HUES48 (cell line): ENCODE measurements around the gene CEACAM19.
"Not testable (repeated sequence)": the region's sequence is repeated elsewhere in the genome, so short reads cannot be mapped to it uniquely, and the experiment has no call there.

Experiments used
- H3K27ac ChIP-seq: one replicate; pipeline ENCODE4 v1.7.0; 2013; ENCODE audit warnings: low read depth, low read length, inconsistent platforms
- H3K27me3 ChIP-seq: 2 replicates; pipeline ENCODE4 v1.6.1; 2013; ENCODE audit warnings: mild to moderate bottlenecking, low read length; ENCODE audit not compliant: control insufficient read depth, insufficient read depth
- H3K36me3 ChIP-seq: 2 replicates; pipeline ENCODE4 v1.6.1; 2013; ENCODE audit warnings: low read length; ENCODE audit not compliant: control insufficient read depth, insufficient read depth
- H3K4me1 ChIP-seq: 2 replicates; pipeline ENCODE4 v1.6.1; 2013; ENCODE audit warnings: mild to moderate bottlenecking, low read length; ENCODE audit not compliant: control insufficient read depth, insufficient read depth
- H3K4me3 ChIP-seq: 2 replicates; pipeline ENCODE4 v1.5.1; 2013; ENCODE audit warnings: mild to moderate bottlenecking, low read depth, low read length
- H3K9ac ChIP-seq: 2 replicates; pipeline ENCODE4 v1.6.1; 2013; ENCODE audit warnings: mild to moderate bottlenecking, low read depth, low read length, moderate library complexity
- H3K9me3 ChIP-seq: 2 replicates; pipeline ENCODE4 v1.6.1; 2013; ENCODE audit warnings: low read length; ENCODE audit not compliant: control insufficient read depth, insufficient read depth

The CEACAM19 gene

GRCh38 chr19:44661904-44662303 is 9.4 kb upstream of the CEACAM19 start:
- H3K27ac ChIP-seq, result no peak overlapping the region
- peaks cover 60% of the 10 kb centered on the region for H3K36me3 ChIP-seq

GRCh38 chr19:44662691-44663385 is 8.4 kb upstream of the CEACAM19 start:
- Histone ChIP-seq H3K4me3 (no peak overlapping the region), H3K9me3 (no peaks in the 10 kb centered on the region), H3K27ac (no peak overlapping the region), H3K4me1 (0 out of 2 replicates have a peak, but pooled peaks cover 3% of the 10 kb centered on the region), H3K9ac (no peak overlapping the region), H3K36me3 (peaks cover 56% of the 10 kb centered on the region), H3K27me3 (no peaks in the 10 kb centered on the region)

More at GRCh38 chr19:44661904-44662303, 9.4 kb upstream of the CEACAM19 start:
- Histone ChIP-seq H3K9ac (no peak overlapping the region), H3K4me3 (no peak overlapping the region), H3K9me3 (no peaks in the 10 kb centered on the region), H3K27me3 (no peaks in the 10 kb centered on the region), H3K4me1 (0 out of 2 replicates have a peak, but pooled peaks cover 3% of the 10 kb centered on the region)

GRCh38 chr19:44663996-44664395 is 7.3 kb upstream of the CEACAM19 start:
- Histone ChIP-seq H3K27ac (no peak overlapping the region), H3K4me3 (no peak overlapping the region), H3K27me3 (no peaks in the 10 kb centered on the region), H3K9ac (no peak overlapping the region), H3K9me3 (no peaks in the 10 kb centered on the region), H3K4me1 (0 out of 2 replicates have a peak, but pooled peaks cover 3% of the 10 kb centered on the region), H3K36me3 (peaks cover 45% of the 10 kb centered on the region)

- Histone ChIP-seq H3K4me1 (0 out of 2 replicates have a peak, but pooled peaks cover 3% of the 10 kb centered on the region), H3K9me3 (no peaks in the 10 kb centered on the region), H3K27me3 (no peaks in the 10 kb centered on the region), H3K9ac (no peak overlapping the region), H3K27ac (no peak overlapping the region), H3K4me3 (no peak overlapping the region), H3K36me3 (peaks cover 35% of the 10 kb centered on the region)
These were observed 6.3 kb upstream of the CEACAM19 start for GRCh38 chr19:44664976-44665375.

- 0 out of 2 replicates have a peak, but pooled peaks cover 3% of the 10 kb centered on the region for H3K4me1 ChIP-seq
- H3K4me3 ChIP-seq, result no peak overlapping the region
- no peaks in the 10 kb centered on the region for H3K9me3 ChIP-seq
- H3K27me3 ChIP-seq, result no peaks in the 10 kb centered on the region
- no peak overlapping the region for H3K9ac ChIP-seq
- peaks cover 15% of the 10 kb centered on the region for H3K36me3 ChIP-seq
- no peak overlapping the region for H3K27ac ChIP-seq
These were observed 4.3 kb upstream of the CEACAM19 start for GRCh38 chr19:44666852-44667556.

- H3K9ac ChIP-seq, result no peak overlapping the region
- no peaks in the 10 kb centered on the region for H3K36me3 ChIP-seq
- no peaks in the 10 kb centered on the region for H3K9me3 ChIP-seq
- 0 out of 2 replicates have a peak, but pooled peaks cover 3% of the 10 kb centered on the region for H3K4me1 ChIP-seq
- no peak overlapping the region for H3K27ac ChIP-seq
- H3K4me3 ChIP-seq, result no peak overlapping the region
- H3K27me3 ChIP-seq, result no peaks in the 10 kb centered on the region
These were observed 2.1 kb upstream of the CEACAM19 start for GRCh38 chr19:44668985-44669764.

GRCh38 chr19:44670027-44670426 is 1.3 kb upstream of the CEACAM19 start:
- H3K9me3 ChIP-seq, H3K9ac ChIP-seq, H3K4me3 ChIP-seq, H3K4me1 ChIP-seq, H3K36me3 ChIP-seq, H3K27ac ChIP-seq, H3K27me3 ChIP-seq: not testable (repeated sequence)

GRCh38 chr19:44672226-44672625 is 944 bp downstream of the CEACAM19 start:
- Histone ChIP-seq H3K9ac (no peak overlapping the region), H3K9me3 (no peaks in the 10 kb centered on the region), H3K27ac (no peak overlapping the region), H3K27me3 (no peaks in the 10 kb centered on the region), H3K4me3 (no peak overlapping the region), H3K4me1 (peaks cover 3% of the 10 kb centered on the region; the same call in 1 of the 2 replicates), H3K36me3 (no peaks in the 10 kb centered on the region)

GRCh38 chr19:44673510-44673909 is 2.2 kb downstream of the CEACAM19 start:
- Histone ChIP-seq H3K9ac (no peak overlapping the region), H3K36me3 (no peaks in the 10 kb centered on the region), H3K27ac (no peak overlapping the region), H3K9me3 (no peaks in the 10 kb centered on the region), H3K4me3 (no peak overlapping the region), H3K4me1 (peaks cover 5% of the 10 kb centered on the region; the same call in 1 of the 2 replicates), H3K27me3 (no peaks in the 10 kb centered on the region)

GRCh38 chr19:44675521-44675920 is 4.2 kb downstream of the CEACAM19 start:
- H3K36me3 ChIP-seq, result no peaks in the 10 kb centered on the region
- no peak overlapping the region for H3K9ac ChIP-seq
- no peak overlapping the region for H3K27ac ChIP-seq
- H3K9me3 ChIP-seq, result no peaks in the 10 kb centered on the region
- H3K4me1 ChIP-seq, result peaks cover 5% of the 10 kb centered on the region; the same call in 1 of the 2 replicates
- no peak overlapping the region for H3K4me3 ChIP-seq
- H3K27me3 ChIP-seq, result no peaks in the 10 kb centered on the region
